ENCODE results near the gene RTN4R. TPM values are rescaled to one million over a fixed set of nuclear protein-coding genes. Genes with fewer than 3 reads are reported as not detected.
A peak's percentile ranks its signal among the peaks of the same experiment; 100 is the strongest.

Gene RTN4R
- total and polyA plus RNA-seq, 9 of the 15 experiments (the other 6 are each of a cell fraction or from before 2014, with no cell fraction given), result 0.04 to 2.8 (median 1.4) TPM; not detected in 3

DNA sequence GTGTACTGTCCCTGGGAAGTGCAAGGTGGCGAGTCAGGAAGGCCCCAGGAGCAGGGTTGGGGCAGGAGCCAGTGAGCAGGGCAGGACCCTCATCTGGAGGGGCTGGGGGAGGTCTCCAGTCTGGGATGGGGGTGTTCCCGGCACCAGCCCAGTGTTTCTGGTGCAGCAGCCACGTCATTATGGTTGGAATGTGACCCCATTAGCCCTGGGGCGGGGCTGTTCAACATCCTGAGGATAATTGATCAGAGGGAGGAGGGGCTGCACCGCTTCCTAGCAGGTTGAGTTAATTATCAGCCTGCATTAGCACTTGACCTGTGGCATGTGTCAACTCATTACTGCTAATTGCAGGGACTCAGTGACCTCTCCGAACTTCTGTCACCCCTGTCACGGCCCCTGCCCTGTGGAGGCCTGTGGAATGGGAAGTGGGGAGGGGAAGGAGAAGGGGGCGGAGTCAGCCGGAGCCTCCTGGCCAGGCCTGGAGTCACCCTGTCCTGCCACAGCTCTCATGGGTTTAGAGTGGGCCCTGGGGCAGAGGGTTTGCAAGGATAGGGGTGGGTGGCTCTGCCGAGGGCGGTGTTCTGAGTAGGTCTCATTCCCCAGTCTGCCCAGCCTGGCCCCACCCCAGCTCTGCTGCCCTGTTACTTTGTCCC lies 64.4 kb downstream of the RTN4R start (continued):
- TF ChIP-seq, protein P1, sequence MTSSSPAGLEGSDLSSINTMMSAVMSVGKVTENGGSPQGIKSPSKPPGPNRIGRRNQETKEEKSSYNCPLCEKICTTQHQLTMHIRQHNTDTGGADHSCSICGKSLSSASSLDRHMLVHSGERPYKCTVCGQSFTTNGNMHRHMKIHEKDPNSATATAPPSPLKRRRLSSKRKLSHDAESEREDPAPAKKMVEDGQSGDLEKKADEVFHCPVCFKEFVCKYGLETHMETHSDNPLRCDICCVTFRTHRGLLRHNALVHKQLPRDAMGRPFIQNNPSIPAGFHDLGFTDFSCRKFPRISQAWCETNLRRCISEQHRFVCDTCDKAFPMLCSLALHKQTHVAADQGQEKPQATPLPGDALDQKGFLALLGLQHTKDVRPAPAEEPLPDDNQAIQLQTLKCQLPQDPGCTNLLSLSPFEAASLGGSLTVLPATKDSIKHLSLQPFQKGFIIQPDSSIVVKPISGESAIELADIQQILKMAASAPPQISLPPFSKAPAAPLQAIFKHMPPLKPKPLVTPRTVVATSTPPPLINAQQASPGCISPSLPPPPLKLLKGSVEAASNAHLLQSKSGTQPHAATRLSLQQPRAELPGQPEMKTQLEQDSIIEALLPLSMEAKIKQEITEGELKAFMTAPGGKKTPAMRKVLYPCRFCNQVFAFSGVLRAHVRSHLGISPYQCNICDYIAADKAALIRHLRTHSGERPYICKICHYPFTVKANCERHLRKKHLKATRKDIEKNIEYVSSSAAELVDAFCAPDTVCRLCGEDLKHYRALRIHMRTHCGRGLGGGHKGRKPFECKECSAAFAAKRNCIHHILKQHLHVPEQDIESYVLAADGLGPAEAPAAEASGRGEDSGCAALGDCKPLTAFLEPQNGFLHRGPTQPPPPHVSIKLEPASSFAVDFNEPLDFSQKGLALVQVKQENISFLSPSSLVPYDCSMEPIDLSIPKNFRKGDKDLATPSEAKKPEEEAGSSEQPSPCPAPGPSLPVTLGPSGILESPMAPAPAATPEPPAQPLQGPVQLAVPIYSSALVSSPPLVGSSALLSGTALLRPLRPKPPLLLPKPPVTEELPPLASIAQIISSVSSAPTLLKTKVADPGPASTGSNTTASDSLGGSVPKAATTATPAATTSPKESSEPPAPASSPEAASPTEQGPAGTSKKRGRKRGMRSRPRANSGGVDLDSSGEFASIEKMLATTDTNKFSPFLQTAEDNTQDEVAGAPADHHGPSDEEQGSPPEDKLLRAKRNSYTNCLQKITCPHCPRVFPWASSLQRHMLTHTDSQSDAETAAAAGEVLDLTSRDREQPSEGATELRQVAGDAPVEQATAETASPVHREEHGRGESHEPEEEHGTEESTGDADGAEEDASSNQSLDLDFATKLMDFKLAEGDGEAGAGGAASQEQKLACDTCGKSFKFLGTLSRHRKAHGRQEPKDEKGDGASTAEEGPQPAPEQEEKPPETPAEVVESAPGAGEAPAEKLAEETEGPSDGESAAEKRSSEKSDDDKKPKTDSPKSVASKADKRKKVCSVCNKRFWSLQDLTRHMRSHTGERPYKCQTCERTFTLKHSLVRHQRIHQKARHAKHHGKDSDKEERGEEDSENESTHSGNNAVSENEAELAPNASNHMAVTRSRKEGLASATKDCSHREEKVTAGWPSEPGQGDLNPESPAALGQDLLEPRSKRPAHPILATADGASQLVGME (CRISPR knock-in tag; IDR thresholded peaks at IDR 0.05), result 0 out of 2 replicates have a peak, but pooled peaks have one; percentile 54
- TF ChIP-seq ZFX (CRISPR knock-in tag; IDR thresholded peaks at IDR 0.05), result no peak
- TF ChIP-seq DACH1 (IDR thresholded peaks at IDR 0.05; ENCODE audit: partially characterized antibody), result peak; percentile 45
- no peak for TF ChIP-seq ATF1 (CRISPR knock-in tag; IDR thresholded peaks at IDR 0.05)
- peak; percentile 55; the same call in 1 of the 2 replicates for TF ChIP-seq ATF1 (tag; IDR thresholded peaks at IDR 0.05)
- no peak for TF ChIP-seq MYC (IDR thresholded peaks at IDR 0.05; ENCODE audit: low read depth, low read length)
- TF ChIP-seq MYC (CRISPR knock-in tag; IDR thresholded peaks at IDR 0.05; ENCODE audit: borderline replicate concordance, low read depth), result 0 out of 2 replicates have a peak, but pooled peaks have one; percentile 17
- TF ChIP-seq, protein P2, sequence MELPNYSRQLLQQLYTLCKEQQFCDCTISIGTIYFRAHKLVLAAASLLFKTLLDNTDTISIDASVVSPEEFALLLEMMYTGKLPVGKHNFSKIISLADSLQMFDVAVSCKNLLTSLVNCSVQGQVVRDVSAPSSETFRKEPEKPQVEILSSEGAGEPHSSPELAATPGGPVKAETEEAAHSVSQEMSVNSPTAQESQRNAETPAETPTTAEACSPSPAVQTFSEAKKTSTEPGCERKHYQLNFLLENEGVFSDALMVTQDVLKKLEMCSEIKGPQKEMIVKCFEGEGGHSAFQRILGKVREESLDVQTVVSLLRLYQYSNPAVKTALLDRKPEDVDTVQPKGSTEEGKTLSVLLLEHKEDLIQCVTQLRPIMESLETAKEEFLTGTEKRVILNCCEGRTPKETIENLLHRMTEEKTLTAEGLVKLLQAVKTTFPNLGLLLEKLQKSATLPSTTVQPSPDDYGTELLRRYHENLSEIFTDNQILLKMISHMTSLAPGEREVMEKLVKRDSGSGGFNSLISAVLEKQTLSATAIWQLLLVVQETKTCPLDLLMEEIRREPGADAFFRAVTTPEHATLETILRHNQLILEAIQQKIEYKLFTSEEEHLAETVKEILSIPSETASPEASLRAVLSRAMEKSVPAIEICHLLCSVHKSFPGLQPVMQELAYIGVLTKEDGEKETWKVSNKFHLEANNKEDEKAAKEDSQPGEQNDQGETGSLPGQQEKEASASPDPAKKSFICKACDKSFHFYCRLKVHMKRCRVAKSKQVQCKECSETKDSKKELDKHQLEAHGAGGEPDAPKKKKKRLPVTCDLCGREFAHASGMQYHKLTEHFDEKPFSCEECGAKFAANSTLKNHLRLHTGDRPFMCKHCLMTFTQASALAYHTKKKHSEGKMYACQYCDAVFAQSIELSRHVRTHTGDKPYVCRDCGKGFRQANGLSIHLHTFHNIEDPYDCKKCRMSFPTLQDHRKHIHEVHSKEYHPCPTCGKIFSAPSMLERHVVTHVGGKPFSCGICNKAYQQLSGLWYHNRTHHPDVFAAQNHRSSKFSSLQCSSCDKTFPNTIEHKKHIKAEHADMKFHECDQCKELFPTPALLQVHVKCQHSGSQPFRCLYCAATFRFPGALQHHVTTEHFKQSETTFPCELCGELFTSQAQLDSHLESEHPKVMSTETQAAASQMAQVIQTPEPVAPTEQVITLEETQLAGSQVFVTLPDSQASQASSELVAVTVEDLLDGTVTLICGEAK (IDR thresholded peaks at IDR 0.05), result no peak
- TF ChIP-seq, protein P2 (CRISPR knock-in tag; IDR thresholded peaks at IDR 0.05), result 0 out of 2 replicates have a peak, but pooled peaks have one; percentile 12
- no peak for TF ChIP-seq POLR2A (conservative IDR thresholded peaks at IDR 0.05)
- TF ChIP-seq, protein P3, sequence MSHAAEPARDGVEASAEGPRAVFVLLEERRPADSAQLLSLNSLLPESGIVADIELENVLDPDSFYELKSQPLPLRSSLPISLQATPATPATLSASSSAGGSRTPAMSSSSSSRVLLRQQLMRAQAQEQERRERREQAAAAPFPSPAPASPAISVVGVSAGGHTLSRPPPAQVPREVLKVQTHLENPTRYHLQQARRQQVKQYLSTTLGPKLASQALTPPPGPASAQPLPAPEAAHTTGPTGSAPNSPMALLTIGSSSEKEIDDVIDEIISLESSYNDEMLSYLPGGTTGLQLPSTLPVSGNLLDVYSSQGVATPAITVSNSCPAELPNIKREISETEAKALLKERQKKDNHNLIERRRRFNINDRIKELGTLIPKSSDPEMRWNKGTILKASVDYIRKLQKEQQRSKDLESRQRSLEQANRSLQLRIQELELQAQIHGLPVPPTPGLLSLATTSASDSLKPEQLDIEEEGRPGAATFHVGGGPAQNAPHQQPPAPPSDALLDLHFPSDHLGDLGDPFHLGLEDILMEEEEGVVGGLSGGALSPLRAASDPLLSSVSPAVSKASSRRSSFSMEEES (CRISPR knock-in tag; IDR thresholded peaks at IDR 0.05), result 0 out of 2 replicates have a peak, but pooled peaks have one; percentile 17
- no peak for TF ChIP-seq BRCA1 (IDR thresholded peaks at IDR 0.05)
- TF ChIP-seq BRCA1 (CRISPR knock-in tag; IDR thresholded peaks at IDR 0.05), result no peak

All from K562 (cell line).